NCI-H446 (cell line): ENCODE measurements around the gene METTL25B.
"Not testable (repeated sequence)": the region's sequence is repeated elsewhere in the genome, so short reads cannot be mapped to it uniquely, and the experiment has no call there.

ENCODE experiments used
- DNase-seq, 2 experiments: peaks; one replicate each; lab custom pipeline; 2025; lab: John Stamatoyannopoulos, UW

Gene METTL25B

DNA sequence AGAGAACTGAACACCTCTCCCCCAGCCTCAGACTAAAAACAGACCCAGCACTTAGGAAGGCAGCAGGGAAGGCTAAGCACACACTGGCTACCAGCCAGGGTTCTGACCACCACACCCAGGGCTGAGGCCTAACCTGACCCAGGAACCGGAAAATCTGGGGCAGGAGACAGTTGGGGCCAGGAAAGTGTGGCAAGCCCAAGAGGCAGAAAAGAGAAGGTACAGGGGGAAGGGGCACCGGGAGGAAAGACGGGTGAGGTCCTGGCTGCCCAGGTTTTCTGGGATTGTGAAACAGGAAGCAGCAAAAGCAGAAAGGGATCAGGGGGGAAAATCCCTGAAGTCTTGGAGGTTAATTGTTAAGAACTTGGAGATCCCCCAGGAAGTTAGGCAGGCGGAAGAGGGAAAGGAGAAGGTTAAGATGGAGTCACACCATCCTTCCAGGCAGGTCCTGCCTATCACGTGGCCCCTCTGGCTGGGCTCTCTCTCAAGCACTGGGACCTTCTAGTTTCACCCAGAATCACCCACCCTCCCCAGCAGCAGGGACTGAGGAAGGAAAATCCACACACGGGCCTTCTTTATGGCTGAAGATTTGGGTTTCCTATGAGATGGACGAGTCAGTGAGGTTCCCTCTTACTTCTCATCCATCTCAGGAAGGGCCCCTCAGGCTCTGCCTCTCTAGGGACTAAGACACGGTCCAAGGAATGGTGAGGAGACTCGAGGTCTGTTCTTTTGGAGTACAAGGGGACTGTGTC, 20.6 kb downstream of the METTL25B start:
- no peak for DNase-seq

- DNase-seq, result no peak
Measured at GRCh38 chr1:156749419-156750118, 21.3 kb downstream of the METTL25B start.

DNA sequence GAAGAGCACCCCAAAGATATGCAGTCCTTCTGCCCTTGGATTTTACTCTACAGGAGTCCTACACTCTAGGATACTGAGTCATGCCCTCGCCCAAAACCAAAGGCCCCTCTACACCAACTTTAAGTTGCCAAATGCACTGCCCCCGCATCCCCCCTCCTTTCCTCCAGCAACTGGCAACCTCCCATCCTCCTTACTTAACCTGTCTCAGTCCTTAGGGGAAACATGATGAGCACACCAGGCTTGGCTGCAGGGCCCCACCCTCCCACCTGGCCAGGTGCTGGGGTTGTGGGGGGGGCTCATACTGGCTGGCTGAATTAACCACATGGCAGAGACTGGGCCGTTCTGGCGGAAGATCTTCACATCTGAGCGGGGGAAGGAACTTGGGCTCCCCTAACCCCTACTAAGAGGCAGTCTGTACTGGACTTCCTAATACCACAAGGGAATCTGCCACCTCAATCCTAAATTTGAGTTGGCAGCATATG, 22.0 kb downstream of the METTL25B start:
- no peak for DNase-seq

DNA sequence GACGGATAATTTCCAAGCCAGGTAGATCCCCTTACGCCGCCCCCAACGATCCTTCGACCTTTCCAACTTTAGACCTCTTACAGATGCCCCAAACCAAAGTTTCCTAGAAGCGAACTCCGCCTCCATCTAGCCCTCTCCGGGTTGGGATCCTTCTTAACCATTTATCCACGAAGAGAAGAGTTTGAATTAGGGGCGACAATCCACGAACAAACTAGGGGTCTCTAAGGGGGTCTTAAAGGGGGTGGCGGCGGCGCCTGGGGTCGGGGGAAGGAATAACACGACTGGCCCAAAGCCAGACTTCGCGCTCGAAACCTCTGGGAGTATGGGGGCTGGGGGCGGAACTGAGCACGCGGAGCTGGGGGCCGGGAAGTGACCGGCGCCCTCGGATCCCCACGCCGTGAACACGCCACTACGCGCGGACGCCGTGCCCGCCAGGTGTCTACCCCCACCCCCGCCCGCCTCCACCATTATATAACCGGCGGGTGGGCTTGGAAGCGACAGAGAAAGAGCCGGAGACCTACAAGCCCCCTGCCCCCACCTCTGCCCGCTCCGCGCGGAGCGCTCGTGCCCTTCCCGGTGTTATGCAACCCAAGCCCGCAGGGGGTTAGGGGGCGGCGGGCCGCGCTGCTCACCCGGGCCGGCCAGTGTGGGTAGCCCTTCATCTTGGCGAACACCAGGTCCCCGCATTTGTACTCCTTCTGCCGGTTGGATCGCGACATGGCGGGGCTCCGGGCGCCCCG, 22.6 kb downstream of the METTL25B start:
- DNase-seq, result peak in 1 of 2 experiments; percentile 50

DNA sequence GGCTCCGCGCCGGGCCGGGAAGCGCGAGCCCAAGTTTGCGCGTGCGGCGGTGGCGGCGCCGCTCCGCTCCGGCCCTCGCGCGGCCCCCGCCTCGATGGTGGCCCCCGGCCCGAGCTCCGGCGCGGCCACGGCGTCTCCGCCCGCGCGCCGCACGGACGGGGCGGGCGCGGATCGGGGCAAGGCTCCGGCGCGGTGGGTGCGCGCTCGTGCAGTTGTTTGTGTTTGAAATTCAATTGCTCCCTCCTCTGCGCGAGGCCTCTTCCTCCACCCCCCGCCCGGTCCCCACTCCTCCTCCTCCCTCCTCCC, 23.1 kb downstream of the METTL25B start, which contains the start of gene HDGF:
Gene HDGF (minus strand): TSS at position 225 of the 306 bp plus-strand sequence. CDS start 246 bp downstream, outside the sequence.
- no peak for DNase-seq

DNA sequence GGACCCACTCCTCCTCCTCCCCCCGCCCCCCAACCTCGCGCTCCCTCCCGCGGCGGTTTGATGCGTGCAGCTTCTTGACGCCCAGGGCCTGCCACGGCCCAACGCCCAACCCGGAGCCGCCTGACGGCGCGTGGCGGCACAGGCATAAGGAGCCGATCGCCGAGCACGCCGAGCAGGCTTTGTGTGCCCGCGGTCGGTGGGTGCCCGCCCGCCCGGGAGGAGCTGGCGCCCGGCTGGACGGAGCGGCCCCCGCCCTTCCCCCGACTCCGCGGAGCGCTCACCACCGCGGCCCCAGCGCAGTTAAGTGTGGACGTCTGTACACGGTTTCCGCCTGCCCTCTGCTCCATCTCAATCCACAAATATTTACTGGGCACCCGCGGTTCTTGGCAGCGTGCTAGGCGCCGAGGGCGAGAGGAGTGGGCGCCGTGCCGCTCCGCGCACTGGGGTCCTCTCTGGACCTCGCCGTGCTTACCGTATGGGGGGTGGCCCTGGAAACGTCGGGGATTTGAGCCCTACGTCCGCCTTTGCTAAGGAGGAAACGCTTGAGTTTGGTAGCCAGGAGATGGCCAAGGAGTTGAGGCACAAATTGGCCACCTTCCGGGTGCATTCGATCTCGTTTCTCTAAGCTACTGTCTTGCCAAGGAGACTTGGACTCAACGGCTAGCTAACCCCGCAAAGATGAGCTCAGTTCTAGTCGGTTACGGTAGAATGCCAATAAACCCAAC, 23.6 kb downstream of the METTL25B start:
- DNase-seq, result peak; percentile 84 to 98

GRCh38 chr1:156752843-156753482, 24.7 kb downstream of the METTL25B start:
- DNase-seq, result no peak

DNA sequence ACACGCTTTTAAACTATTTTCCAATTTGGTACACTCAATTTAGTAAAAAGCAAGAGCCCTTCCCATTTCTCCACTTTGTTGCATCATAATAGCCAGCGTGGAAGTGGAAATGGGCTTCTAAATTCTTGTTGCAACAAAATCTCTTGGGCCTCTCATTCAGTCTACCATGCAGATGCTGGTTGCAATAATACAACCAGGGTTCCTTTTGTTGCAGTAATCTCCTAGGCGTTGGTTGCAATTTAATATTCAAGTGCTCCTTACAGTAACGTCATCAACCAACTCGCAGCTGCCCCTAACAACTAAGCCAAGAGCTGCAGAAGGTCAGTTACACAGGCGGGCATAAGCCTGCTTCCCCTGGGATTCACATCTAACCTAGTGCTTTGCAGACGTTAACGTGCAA, 25.9 kb downstream of the METTL25B start:
- DNase-seq, result no peak

DNA sequence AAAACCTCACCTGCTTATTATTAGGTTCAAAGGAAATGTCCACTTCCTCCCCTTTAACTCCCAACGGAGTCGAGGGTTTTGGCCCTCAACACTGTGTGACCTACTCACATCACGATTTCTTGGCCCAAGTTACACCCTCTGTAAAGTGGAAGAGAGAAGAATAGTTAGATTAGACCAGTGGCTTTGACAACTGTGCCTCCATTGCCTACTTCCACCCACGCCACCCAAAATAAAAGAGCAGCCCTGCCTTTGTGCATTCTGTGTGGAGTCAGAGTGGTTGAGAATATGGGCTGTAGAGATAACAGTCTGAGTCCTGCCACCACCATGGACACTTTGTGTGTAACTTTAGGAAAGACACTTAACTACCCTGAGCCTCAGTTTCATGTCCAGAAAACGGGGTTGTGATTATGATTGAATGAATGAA, 27.3 kb downstream of the METTL25B start:
- no peak for DNase-seq

DNA sequence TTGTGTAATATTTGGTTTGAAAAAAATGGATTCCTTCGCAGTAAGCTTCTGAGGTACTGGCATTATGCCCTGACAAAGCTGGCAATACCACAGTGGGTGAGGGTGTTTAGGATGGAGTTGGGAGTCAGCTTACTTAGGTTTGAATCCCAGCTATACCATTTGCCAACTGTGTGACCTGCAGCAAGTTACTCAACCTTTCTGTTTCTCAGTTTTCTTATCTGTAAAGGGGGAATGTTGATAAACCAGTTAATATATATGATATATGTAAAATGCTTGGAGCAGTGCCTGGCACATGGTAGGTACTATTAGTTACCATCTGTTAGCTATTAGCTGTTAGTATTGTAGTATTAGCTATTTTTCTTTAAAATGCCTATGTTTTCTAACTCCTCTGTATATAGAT, 28.1 kb downstream of the METTL25B start:
- no peak for DNase-seq

DNA sequence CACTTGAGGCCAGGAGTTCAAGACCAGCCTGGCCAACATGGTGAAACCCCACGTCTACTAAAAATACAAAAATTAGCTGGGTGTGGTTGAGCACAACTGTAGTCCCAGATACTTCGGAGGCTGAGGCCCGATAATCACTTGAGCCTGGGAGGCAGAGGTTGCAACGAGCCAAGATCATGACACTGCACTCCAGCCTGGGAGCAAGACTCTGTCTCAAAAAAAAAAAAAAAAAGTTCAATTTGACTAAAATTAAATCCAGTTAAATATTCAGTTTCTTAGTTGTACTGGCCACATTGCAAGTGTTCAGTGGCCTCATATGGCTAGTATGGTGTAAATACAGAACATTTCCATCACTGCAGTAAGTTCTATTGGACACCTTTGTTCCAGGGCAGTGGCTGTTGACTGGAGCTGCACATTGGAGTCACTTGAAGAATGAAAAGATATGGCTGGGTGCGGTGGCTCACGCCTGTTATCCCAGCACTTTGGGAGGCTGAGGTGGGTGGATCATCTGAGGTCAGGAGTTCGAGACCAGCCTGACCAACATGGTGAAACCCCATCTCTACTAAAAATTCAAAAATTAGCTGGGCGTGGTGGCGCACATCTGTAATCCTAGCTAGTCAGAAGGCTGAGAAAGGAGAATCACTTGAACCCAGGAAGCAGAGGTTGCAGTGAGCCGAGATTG, 29.4 kb downstream of the METTL25B start:
- DNase-seq, result not testable (repeated sequence)

DNA sequence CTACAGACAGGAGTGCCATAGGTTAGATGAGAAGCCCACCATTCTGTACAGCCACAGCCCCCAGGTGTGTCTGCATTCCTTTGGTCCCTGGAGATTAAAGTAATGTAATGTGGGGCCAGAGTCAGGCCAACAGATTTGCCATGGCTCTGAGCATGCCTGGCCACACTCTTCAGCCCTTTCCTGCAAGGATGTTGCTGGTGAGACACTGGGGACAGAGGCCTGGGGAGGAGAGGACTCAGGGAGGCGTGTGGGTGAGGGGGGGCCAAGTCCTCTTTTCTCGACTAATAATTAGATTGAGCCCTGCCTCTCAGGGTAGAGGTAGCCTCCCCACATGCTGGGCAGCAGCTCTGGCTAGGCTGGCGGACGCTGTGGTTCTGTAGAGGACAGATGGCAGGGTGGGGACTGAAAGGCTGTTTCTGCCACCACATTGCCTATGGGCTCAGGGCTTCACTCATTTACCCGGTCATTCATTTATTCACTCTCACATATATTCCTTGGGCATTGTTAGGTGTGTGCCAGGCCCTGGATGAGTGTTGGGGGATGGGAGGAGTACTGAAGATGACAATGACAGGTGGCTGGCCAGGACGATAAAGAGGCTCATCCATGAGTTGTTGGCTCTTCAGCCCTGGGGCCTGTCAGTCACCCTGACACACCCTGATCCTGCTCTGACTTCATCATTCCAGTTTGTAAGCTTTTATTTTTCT, 32.0 kb downstream of the METTL25B start:
- DNase-seq, result peak in 1 of 2 experiments; percentile 21

DNA sequence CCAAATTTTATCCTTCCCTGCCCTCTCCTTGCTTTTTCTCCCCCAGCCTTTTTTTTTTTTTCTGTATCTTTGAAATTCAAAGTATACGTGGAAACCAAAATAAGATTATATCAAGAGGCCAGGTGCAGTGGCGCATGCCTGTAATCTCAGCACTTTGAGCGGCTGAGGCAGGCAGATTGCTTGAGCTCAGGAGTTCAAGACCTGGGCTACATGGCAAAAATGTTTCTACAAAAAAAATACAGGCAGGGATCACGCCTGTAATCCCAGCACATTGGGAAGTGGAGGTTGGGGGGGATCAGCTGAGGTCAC, 32.5 kb downstream of the METTL25B start:
- DNase-seq, result no peak

DNA sequence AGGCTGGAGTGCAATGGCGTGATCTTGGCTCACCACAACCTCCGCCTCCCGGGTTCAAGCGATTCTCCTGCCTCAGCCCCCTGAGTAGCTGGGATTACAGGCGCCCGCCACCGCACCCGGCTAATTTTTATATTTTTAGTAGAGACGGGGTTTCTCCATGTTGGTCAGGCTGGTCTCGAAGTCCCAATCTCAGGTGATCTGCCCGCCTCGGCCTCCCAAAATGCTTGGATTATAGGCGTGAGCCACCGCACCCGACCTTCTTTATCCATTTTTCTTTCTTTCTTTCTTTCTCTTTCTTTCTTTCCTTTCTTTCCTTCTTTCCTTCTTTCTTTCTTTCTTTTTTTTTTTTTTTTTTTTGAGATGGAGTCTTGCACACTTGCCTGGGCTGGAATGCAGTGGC, 36.9 kb downstream of the METTL25B start:
- DNase-seq, result not testable (repeated sequence)

- DNase-seq, result no peak
Measured at GRCh38 chr1:156765666-156766065, 37.4 kb downstream of the METTL25B start.

DNA sequence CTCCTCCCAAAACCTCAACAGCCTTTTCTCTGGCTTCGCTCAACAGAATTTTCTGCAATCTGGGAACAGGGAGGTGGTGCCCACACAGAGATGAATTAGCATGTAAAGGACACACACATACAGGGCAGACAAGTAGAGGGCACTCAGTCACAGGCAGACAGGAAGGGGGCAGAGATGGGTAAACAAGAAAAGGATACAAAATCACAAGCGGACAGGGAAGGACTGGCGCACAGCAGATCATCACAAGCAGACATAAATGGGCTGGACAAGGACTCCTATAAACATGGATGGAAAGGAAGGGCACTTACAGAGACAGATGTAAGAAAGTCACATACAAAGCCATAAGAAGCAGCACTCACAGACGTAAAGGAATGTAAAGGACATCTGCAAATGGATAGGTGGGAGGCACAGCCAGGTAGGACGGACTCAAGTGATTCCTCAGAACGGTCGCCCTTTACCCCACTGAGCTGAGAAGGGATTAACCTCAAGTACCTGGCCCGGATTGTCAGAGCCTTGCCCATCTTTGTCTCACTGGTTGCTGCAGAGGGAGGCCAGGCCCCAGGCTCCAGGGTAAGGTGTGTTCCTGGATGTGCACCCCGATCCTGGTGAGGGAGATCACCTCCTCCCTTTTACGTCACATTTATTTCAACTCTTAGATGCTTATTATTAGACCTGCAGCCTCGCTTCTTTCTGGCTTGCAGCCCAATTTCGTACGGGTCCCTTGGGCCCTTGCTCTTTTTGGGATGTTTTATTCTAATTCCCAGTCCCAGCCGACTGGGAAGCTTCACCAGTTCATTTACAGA, 38.2 kb downstream of the METTL25B start:
- DNase-seq, result no peak

GRCh38 chr1:156767101-156767878, 39.0 kb downstream of the METTL25B start, which contains the start of gene PRCC:
Gene PRCC, plus strand, starts transcription at chr1:156767535. Its CDS starts 237 bp downstream, at chr1:156767772.
- peak; percentile 99 to 100 for DNase-seq

DNA sequence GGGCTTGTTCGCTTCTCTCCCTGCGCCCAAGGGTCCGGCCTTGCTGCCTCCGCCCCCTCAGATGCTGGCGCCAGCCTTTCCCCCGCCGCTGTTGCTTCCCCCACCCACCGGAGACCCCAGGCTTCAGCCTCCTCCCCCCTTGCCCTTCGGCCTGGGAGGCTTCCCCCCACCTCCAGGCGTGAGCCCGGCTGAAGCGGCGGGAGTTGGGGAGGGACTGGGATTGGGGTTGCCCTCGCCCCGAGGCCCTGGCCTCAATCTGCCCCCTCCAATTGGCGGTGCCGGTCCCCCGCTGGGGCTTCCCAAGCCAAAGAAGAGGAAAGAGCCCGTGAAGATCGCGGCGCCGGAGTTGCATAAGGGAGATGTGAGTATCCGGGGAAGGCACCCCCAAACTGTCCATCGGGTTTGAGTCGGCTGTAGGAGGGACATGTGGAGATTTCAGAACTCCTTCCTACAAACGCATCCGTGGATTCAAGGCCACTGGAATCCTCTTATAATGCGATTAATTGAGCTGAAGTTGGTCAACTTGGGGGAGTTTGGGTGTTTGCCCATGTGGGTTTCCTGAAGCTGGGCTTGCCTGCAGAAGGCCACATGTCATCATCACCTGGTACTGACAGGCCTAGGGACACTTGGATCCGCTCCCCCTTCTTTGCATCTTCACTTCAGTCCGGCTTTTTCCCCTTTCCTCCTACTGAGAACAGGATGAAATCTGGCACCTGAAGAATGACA, 39.8 kb downstream of the METTL25B start:
- no peak for DNase-seq
